Measurements from ENCODE around the gene LGR6.

- TF ChIP-seq, protein P1, sequence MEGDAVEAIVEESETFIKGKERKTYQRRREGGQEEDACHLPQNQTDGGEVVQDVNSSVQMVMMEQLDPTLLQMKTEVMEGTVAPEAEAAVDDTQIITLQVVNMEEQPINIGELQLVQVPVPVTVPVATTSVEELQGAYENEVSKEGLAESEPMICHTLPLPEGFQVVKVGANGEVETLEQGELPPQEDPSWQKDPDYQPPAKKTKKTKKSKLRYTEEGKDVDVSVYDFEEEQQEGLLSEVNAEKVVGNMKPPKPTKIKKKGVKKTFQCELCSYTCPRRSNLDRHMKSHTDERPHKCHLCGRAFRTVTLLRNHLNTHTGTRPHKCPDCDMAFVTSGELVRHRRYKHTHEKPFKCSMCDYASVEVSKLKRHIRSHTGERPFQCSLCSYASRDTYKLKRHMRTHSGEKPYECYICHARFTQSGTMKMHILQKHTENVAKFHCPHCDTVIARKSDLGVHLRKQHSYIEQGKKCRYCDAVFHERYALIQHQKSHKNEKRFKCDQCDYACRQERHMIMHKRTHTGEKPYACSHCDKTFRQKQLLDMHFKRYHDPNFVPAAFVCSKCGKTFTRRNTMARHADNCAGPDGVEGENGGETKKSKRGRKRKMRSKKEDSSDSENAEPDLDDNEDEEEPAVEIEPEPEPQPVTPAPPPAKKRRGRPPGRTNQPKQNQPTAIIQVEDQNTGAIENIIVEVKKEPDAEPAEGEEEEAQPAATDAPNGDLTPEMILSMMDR (IDR thresholded peaks at IDR 0.05; ENCODE audit: control extremely low read depth in 1 of 3, insufficient read depth in 1 of 3, low read depth in 1 of 3, low read length in 3 of 3), result no peak
- TF ChIP-seq CEBPB (IDR thresholded peaks at IDR 0.05; ENCODE audit: low read depth, low read length) (no peak), EZH2 (IDR thresholded peaks at IDR 0.05; ENCODE audit: low read depth, low read length, severe bottlenecking) (no peak), JUN (IDR thresholded peaks at IDR 0.05; ENCODE audit: low read depth, low read length) (no peak), POLR2A (IDR thresholded peaks at IDR 0.05; ENCODE audit: control extremely low read depth in 1 of 2, low read depth in 2 of 2, low read length in 2 of 2) (no peak), JUND (IDR thresholded peaks at IDR 0.05; ENCODE audit: low read length) (no peak), BCL11A (IDR thresholded peaks at IDR 0.05; ENCODE audit: low read depth in 2 of 2, low read length in 2 of 2) (no peak), SUZ12 (IDR thresholded peaks at IDR 0.05; ENCODE audit: low read length) (no peak)
- TF ChIP-seq, protein P2, sequence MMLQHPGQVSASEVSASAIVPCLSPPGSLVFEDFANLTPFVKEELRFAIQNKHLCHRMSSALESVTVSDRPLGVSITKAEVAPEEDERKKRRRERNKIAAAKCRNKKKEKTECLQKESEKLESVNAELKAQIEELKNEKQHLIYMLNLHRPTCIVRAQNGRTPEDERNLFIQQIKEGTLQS (IDR thresholded peaks at IDR 0.05; ENCODE audit: insufficient read depth, low read depth, low read length), result no peak
These were observed 5.7 kb upstream of the LGR6 start for GRCh38 chr1:202187697-202188407.
